CD4-positive, alpha-beta T cell treated with Interferon alpha-2 for 1 hour (primary cell): ENCODE measurements around the gene TMEM92.

ENCODE experiments used
- DNase-seq, 2 donors: peaks; one replicate each; pipeline ENCODE4 v3.0.0-alpha.2; 2020 to 2022

Gene TMEM92

DNA sequence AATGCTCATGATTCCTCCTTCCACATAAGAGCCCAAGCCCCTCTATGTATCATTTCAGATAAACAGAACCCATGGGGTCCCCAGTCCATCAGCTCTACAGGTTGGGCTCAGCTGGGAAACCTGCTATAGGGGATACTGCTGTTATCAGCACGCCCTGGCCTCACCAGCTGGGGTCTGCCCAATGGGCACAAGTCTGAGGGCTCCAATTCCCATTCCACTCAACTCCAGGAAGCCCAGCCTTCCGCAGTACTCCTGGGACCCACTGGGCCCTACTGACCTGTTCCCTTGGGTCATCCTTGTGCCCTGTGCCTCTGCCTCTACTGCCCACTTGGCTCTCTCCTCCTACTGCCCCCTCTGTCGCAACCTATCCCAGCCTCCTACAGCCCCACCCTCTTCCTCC is 55.5 kb downstream of the TMEM92 start:
- DNase-seq: no peak

DNA sequence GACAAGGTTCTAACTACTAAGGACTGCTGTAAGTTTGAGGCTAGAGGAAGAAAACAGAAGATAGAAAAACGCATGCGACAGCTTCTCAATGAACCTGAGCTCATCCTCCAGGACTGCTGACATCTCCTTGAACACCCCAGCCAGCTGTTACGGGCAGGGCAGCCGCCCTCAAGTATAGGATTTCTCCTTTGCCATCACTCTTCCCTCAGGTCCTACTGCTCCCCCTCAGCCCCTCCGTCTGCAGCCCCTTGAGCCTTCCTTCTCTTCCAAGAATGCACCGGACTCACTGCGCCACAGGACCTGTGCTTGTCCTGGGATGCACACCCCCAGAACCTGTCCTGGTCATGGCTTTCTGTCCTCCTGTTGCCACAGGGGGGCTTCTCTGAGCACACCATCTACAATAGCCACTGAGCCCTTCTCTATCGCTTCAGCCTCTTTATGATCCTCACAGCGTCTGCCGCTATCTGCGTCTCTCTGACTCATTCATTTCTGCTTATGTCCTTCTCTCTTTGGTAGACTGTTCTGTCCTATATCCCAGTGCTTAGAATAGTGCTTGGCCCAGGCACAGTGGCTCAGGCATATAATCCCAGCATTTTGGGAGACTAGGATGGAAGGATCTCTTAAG is 56.0 kb downstream of the TMEM92 start:
- no peak for DNase-seq
